Transverse colon (tissue), 4 donors: ENCODE results near the gene RNF150. TPM values are rescaled to one million over a fixed set of nuclear protein-coding genes. Genes with fewer than 3 reads are reported as not detected.

Experiments
- DNase-seq: peaks from one replicate; pipeline ENCODE4 v3.0.0-alpha.2; 2019
- H3K27ac ChIP-seq, 4 donors: fragments of 200-600 bp; sonication (generic); 2 replicates each; pipeline ENCODE4 v1.5.1; 2016 to 2018; ENCODE audit warnings: inconsistent platforms in 4 of 4
- H3K27me3 ChIP-seq: fragments of 200-600 bp; sonication (generic); 2 replicates; pipeline ENCODE4 v1.5.1; 2017; ENCODE audit warnings: inconsistent platforms
- H3K36me3 ChIP-seq, 4 donors: fragments of 200-600 bp; sonication (generic); 2 replicates each; pipeline ENCODE4 v1.5.1; 2017 to 2019; ENCODE audit warnings: inconsistent platforms in 4 of 4
- H3K4me1 ChIP-seq, 4 donors: fragments of 200-600 bp; sonication (generic); 2 replicates each; pipeline ENCODE4 v1.5.1; 2017 to 2020; ENCODE audit warnings: inconsistent platforms in 4 of 4
- H3K4me3 ChIP-seq, 4 donors: fragments of 200-600 bp; sonication (generic); 1 replicate in 1 of 4; 2 replicates in 3 of 4; pipeline versions ENCODE4 v1.5.1 to v1.6.1; 2017 to 2019; ENCODE audit warnings: inconsistent platforms in 4 of 4
- H3K9me3 ChIP-seq, 2 donors: fragments of 200-600 bp; sonication (generic); 2 replicates each; pipeline ENCODE4 v1.5.1; 2017 to 2019; ENCODE audit warnings: inconsistent platforms in 2 of 2
- CTCF ChIP-seq, 5 experiments: fragments of 200-600 bp in 3 of 5; fragments of 450-650 bp in 2 of 5; sonication (generic) in 3 of 5; IDR thresholded peaks; 1 replicate in 2 of 5; 2 replicates in 3 of 5; pipeline ENCODE4 v1.5.1; 2016 to 2017; ENCODE audit warnings: antibody characterized with exemption in 5 of 5, inconsistent platforms in 3 of 5, mild to moderate bottlenecking in 2 of 5, moderate library complexity in 1 of 5
- EP300 ChIP-seq: sonication (generic); formaldehyde crosslinking; IDR thresholded peaks from one replicate; pipeline ENCODE4 v1.6.1; 2017; ENCODE audit warnings: antibody characterized with exemption, low read depth
- POLR2A ChIP-seq: fragments of 450-650 bp; IDR thresholded peaks from one replicate; pipeline ENCODE4 v1.6.1; 2016; ENCODE audit warnings: antibody characterized with exemption, mild to moderate bottlenecking, moderate library complexity
- POLR2AphosphoS5 ChIP-seq, 3 donors: sonication (generic); formaldehyde crosslinking; IDR thresholded peaks; one replicate each; pipeline ENCODE4 v1.6.1; 2016; ENCODE audit warnings: antibody characterized with exemption in 3 of 3
- WGBS, 2 donors: methylation state at CpG; one replicate each; pipeline ENCODE4 v1.1.5; 2018; ENCODE audit warnings: low coverage in 1 of 2; 5-methylcytosine and 5-hydroxymethylcytosine counted together
- in situ Hi-C, 4 donors: fragments of 200-750 bp; cut with MboI; loops; one replicate each; pipeline versions ENCODE4 v1.15.0 to v1.15.1; 2017; ENCODE audit warnings: low sequenced_read_pairs in 3 of 4, low pct_ligation_motif_present in 1 of 4, low pct_unique_long_range_greater_than_20kb in 1 of 4
- intact Hi-C: fragments of 100-400 bp; cut with DNase I; formaldehyde crosslinking; loops from one replicate; pipeline ENCODE4 v1.15.1; 2023; ENCODE audit warnings: low total_unique reads
- total RNA-seq, 4 donors: library from RNA; depleted of rRNA; stranded (reverse); fragments of >200 nt; gene quantifications; one replicate each; pipeline ENCODE4 v1.1.0, GENCODE V29; 2016

Gene RNF150
- total RNA-seq, 4 donors from 2014 or later = 2.8 to 15.3 (median 7.9) TPM

- no peaks in the 10 kb centered on the region for H3K27me3 ChIP-seq
- TF ChIP-seq POLR2A (no peak), EP300 (no peak), CTCF (IDR thresholded peaks at IDR 0.05) (no peak), POLR2AphosphoS5 (IDR thresholded peaks at IDR 0.05) (no peak)
- H3K4me3 ChIP-seq = no peak overlapping the region
- H3K9me3 ChIP-seq = no peaks in the 10 kb centered on the region
- no peaks in the 10 kb centered on the region for H3K36me3 ChIP-seq
- no peak for DNase-seq
- no peak overlapping the region for H3K27ac ChIP-seq
- H3K4me1 ChIP-seq = no peaks in the 10 kb centered on the region
- in situ Hi-C loops = no loop called here
- intact Hi-C loops = no loop called here
- 61 to 67% methylated on average over 1 of the region's 1 CpG for WGBS, 2 donors
Measured at GRCh38 chr4:141159027-141159426, 25.8 kb upstream of the RNF150 start.

GRCh38 chr4:141158219-141158618 lies 24.9 kb upstream of the RNF150 start:
- Histone ChIP-seq H3K9me3 (no peaks in the 10 kb centered on the region), H3K4me3 (no peak overlapping the region), H3K27ac (no peak overlapping the region), H3K27me3 (no peaks in the 10 kb centered on the region), H3K4me1 (no peaks in the 10 kb centered on the region), H3K36me3 (no peaks in the 10 kb centered on the region)
- TF ChIP-seq CTCF (IDR thresholded peaks at IDR 0.05) = peak; percentile 35 to 48 (median 40)
- TF ChIP-seq EP300 = no peak
- DNase-seq = no peak
- intact Hi-C loops (no loop called here), in situ Hi-C loops (no loop called here)

- H3K36me3 ChIP-seq = no peaks in the 10 kb centered on the region
- TF ChIP-seq EP300 = no peak
- TF ChIP-seq CTCF (IDR thresholded peaks at IDR 0.05) = no peak
- no peak for TF ChIP-seq POLR2A
- TF ChIP-seq POLR2AphosphoS5 (IDR thresholded peaks at IDR 0.05) = no peak
- in situ Hi-C loops (no loop called here), intact Hi-C loops (no loop called here)
- no peaks in the 10 kb centered on the region for H3K27me3 ChIP-seq
- no peaks in the 10 kb centered on the region for H3K9me3 ChIP-seq
- H3K27ac ChIP-seq = no peak overlapping the region
- 70 to 88% methylated on average over 4 of the region's 4 CpGs for WGBS, 2 donors
- H3K4me1 ChIP-seq = no peaks in the 10 kb centered on the region
- no peak overlapping the region for H3K4me3 ChIP-seq
- no peak for DNase-seq
Measured at GRCh38 chr4:141155586-141155985, 22.3 kb upstream of the RNF150 start.

- 84 to 88% methylated on average over 3 of the region's 3 CpGs for WGBS, 2 donors
- H3K9me3 ChIP-seq = no peaks in the 10 kb centered on the region
Measured at GRCh38 chr4:141154725-141155124, 21.5 kb upstream of the RNF150 start.

GRCh38 chr4:141153751-141154510 lies 20.7 kb upstream of the RNF150 start:
- in situ Hi-C loops = no loop called here
- Histone ChIP-seq H3K4me1 (no peaks in the 10 kb centered on the region), H3K4me3 (no peak overlapping the region), H3K27me3 (no peaks in the 10 kb centered on the region), H3K27ac (no peak overlapping the region), H3K9me3 (no peaks in the 10 kb centered on the region), H3K36me3 (no peaks in the 10 kb centered on the region)
- intact Hi-C loops = no loop called here
- no peak for DNase-seq
- TF ChIP-seq POLR2AphosphoS5 (IDR thresholded peaks at IDR 0.05) (peak; percentile 50 to 80 (median 52)), CTCF (IDR thresholded peaks at IDR 0.05) (no peak), EP300 (peak; percentile 99), POLR2A (no peak)
- WGBS, 2 donors = 47 to 53% methylated on average over 3 to 4 of the region's 4 CpGs

More at GRCh38 chr4:141154725-141155124, 21.5 kb upstream of the RNF150 start:
- no peaks in the 10 kb centered on the region for H3K4me1 ChIP-seq
- no peak overlapping the region for H3K4me3 ChIP-seq
- H3K27me3 ChIP-seq = no peaks in the 10 kb centered on the region
- TF ChIP-seq EP300 = no peak
- TF ChIP-seq POLR2A = no peak
- H3K36me3 ChIP-seq = no peaks in the 10 kb centered on the region
- no peak overlapping the region for H3K27ac ChIP-seq
- in situ Hi-C loops = no loop called here
- DNase-seq = no peak
- intact Hi-C loops = no loop called here
